ENCODE measurements around the gene ZNF618.

DNA sequence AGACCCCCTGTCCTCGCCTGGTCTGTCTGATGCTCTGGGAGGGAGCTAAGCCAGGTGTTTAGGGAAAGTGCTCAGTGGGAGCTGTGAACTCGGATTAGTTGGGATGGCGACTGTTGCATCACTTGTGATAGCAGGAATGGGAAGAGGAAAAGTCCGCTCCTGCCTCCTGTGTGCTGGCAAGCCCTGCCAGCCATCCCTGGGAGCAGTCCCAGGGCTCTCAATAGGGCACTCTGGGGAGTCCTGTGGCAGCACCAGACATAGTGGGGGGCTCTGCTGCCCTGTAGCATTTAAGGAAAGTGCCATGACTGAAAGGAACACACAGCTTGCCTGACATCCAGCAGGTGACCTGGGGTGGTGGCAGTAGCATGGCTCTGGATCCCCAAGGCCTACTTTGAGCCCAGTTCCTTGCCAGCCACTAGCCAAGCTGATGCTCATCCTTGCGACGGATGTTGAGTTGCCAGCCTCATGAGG is 120.5 kb downstream of the ZNF618 start:
- TF ChIP-seq EZH2 (IDR thresholded peaks at IDR 0.05; ENCODE audit: insufficient read depth, poor library complexity, severe bottlenecking) (no peak), EZH2phosphoT487 (IDR thresholded peaks at IDR 0.05; ENCODE audit: insufficient read depth, low read depth) (no peak)
